ENCODE results near the gene SLC15A3. TPM values are rescaled to one million over a fixed set of nuclear protein-coding genes. Genes with fewer than 3 reads are reported as not detected.
"Not testable (repeated sequence)": the region's sequence is repeated elsewhere in the genome, so short reads cannot be mapped to it uniquely, and the experiment has no call there.

Gene SLC15A3
- total RNA-seq, 4 donors from 2014 or later: 5.9 to 44.5 (median 28.7) TPM

GRCh38 chr11:60912851-60913528 is 39.0 kb downstream of the SLC15A3 start:
- Histone ChIP-seq H3K4me3 (peak overlapping the region in 1 of 2 donors; percentile 96), H3K27me3 (no peaks in the 10 kb centered on the region), H3K9me3 (no peaks in the 10 kb centered on the region), H3K36me3 (no peaks in the 10 kb centered on the region), H3K27ac (peak overlapping the region; percentile 91 to 95), H3K4me1 (peaks cover 11 to 17% of the 10 kb centered on the region in 2 donors)
- intact Hi-C loops (cut with DNase I; ENCODE audit: low total_unique reads): loop anchor here (5.0 kb wide), 1 partner anchor 71 kb away; the partner anchor contains the start of gene CCDC86
- no peak for DNase-seq
- TF ChIP-seq POLR2A (IDR thresholded peaks at IDR 0.05) (no peak), CTCF (IDR thresholded peaks at IDR 0.05) (no peak)

- Histone ChIP-seq H3K4me3 (no peak overlapping the region), H3K9me3 (no peaks in the 10 kb centered on the region), H3K4me1 (peaks cover 11 to 14% of the 10 kb centered on the region in 2 donors), H3K27me3 (no peaks in the 10 kb centered on the region), H3K27ac (peak overlapping the region in 1 of 2 donors; percentile 91), H3K36me3 (no peaks in the 10 kb centered on the region)
- intact Hi-C loops (cut with DNase I; ENCODE audit: low total_unique reads): loop anchor here (5.0 kb wide), 1 partner anchor 70 kb away; the partner anchor contains the start of gene CCDC86
- TF ChIP-seq CTCF (IDR thresholded peaks at IDR 0.05): no peak
- no peak for DNase-seq
Observed at GRCh38 chr11:60912223-60912850, 39.6 kb downstream of the SLC15A3 start.

GRCh38 chr11:60910711-60911380 is 41.1 kb downstream of the SLC15A3 start:
- Histone ChIP-seq H3K27me3 (no peaks in the 10 kb centered on the region), H3K4me1 (peaks cover under 1 to 4% of the 10 kb centered on the region in 2 donors), H3K4me3 (no peak overlapping the region), H3K9me3 (no peaks in the 10 kb centered on the region), H3K27ac (no peak overlapping the region), H3K36me3 (no peaks in the 10 kb centered on the region)
- no peak for DNase-seq
- TF ChIP-seq CTCF (IDR thresholded peaks at IDR 0.05) (no peak), POLR2A (IDR thresholded peaks at IDR 0.05) (no peak)
- intact Hi-C loops (cut with DNase I; ENCODE audit: low total_unique reads): loop anchor here (5.0 kb wide), 1 partner anchor 69 kb away; the partner anchor contains the start of gene CCDC86

GRCh38 chr11:60910281-60910687 is 41.7 kb downstream of the SLC15A3 start:
- TF ChIP-seq CTCF (IDR thresholded peaks at IDR 0.05): no peak
- no peak for TF ChIP-seq POLR2A (IDR thresholded peaks at IDR 0.05)
- Histone ChIP-seq H3K36me3 (no peaks in the 10 kb centered on the region), H3K27me3 (no peaks in the 10 kb centered on the region), H3K9me3 (no peaks in the 10 kb centered on the region), H3K4me3 (no peak overlapping the region), H3K27ac (no peak overlapping the region), H3K4me1 (peaks cover 4 to 6% of the 10 kb centered on the region in 2 donors)
- intact Hi-C loops (cut with DNase I; ENCODE audit: low total_unique reads): loop anchor here (5.0 kb wide), 1 partner anchor 68 kb away; the partner anchor contains the start of gene CCDC86
- DNase-seq: no peak

- not testable (repeated sequence) for H3K27me3 ChIP-seq, H3K27ac ChIP-seq, H3K9me3 ChIP-seq, H3K36me3 ChIP-seq, H3K4me3 ChIP-seq, DNase-seq
- H3K4me1 ChIP-seq: peaks cover 9 to 11% of the 10 kb centered on the region in 2 donors
- intact Hi-C loops (cut with DNase I; ENCODE audit: low total_unique reads): loop anchor here (5.0 kb wide), 1 partner anchor 67 kb away; the partner anchor contains the start of gene CCDC86
Observed at GRCh38 chr11:60909680-60910280, 42.2 kb downstream of the SLC15A3 start.
